GM19467 (cell line): ENCODE measurements around the gene CADM4.
"Not testable (repeated sequence)": the region's sequence is repeated elsewhere in the genome, so short reads cannot be mapped to it uniquely, and the experiment has no call there.

Source experiments
- ATAC-seq: cut with Tn5 transposase; IDR thresholded peaks from one replicate; pipeline ENCODE4 v1.9.1; 2021; ENCODE audit warnings: mild to moderate bottlenecking, moderate library complexity; ENCODE audit not compliant: unreplicated experiment

Gene CADM4

DNA sequence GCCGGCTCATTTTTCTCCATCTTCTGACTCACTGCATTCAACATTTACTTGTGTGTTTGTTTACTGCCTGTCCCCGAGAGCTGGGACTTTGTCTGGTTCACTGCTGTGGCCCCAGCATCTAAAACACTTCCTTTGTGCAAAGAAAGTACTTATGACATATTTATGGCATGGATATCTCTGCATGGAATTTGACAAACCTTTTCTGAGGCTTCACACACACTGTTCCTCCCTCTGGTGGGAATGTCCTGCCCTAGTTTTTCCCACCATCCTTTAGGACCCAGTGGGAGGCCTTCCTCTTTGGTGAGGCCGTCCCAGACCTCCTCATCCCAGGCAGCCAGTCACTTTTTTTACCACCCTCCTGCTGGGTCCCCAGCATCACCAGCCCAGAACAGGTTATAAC lies 29.2 kb downstream of the CADM4 start:
- ATAC-seq = no peak

DNA sequence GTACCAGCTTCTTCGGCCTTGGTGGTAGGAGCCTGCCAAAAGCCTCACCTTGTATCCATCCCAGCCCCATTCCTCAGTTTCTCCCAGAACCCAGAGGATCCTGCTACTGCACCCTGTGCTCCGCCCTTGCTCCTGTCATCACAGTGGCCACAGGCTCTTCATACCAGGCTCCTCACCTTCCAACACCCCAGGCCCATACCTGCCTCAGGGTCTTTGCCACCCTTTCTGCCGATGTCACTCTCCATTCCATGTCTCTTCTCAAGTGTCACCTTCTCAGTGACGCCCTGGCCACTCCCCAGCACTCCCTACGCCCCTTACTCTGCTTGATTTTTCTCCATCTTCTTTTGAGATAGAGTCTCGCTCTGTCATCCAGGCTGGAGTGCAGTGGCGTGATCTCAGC lies 29.8 kb downstream of the CADM4 start:
- no peak for ATAC-seq

DNA sequence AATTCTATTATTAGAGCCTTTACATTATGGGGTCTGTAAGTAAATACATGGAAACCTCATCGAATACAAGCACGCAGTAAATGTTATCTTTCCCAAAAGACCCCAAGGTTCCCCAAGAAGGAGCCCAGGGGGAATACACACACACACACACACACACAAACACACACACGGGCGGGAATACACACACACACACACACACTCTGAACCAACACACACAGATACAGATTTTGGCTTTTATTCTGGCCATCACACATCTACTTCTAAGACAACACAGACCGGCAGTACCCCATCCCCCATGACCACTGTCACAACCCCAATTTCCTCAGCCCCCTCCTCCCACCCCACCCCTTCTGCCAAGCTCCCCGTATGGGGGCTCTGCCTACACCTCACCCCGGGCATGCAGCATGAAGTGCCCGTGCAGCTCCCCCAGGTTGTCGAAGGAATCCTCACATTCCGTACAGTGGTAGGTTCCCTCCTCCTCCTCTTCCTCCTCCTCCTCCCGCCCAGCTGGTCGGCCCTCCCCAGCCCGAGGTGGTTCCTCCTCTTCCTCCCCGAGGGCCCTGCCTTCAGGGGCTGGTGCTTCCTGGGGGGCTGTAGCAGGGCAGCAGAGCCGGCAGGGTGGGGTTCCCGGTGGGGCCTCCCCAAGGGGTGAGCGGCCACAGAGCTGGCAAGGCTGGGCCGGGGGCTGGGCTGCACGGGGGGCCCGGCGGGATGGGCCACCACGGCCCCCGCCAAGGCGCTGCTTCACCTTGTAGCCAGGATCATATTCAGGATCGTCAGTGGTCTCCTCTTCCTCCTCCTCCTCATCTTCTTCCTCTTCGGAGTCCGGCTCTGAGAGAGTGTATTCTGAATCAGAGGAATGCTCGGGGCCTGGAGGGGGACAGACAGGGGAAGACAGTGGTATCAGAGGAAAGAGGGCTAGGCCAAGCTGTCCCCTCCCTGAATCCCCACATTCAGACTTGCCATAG lies 32.1 kb downstream of the CADM4 start:
- no peak for ATAC-seq

DNA sequence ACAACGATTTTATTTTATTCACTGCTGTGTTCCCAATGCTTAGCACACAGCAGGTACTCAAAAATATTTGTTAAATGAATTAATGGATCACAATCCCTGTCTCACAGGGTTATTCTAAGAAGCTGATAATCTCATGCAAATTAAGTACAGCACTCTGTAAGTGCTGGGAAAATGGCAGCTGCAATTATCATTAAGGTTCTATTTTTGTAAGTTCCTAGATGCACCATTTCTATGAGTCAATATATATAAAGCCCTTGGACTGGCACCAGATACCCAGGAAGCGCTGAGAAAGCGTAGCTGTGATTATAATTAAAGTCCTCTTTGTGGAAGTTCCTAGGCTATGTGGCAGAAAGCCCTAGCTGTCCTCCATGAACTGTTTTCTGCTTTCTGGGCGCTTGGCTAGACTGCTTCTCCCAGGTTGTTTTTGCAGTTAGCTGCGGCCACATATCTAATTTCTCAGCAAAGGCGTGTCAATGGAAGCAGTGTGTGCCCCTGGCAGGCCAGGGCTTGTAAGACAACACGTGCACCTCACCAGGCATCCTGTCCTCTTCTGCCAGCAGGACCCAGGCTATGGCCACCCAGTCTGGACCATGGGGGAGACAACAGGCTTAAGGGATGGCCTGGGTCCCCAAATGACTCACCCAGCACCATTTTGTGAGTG lies 33.0 kb downstream of the CADM4 start:
- no peak for ATAC-seq

DNA sequence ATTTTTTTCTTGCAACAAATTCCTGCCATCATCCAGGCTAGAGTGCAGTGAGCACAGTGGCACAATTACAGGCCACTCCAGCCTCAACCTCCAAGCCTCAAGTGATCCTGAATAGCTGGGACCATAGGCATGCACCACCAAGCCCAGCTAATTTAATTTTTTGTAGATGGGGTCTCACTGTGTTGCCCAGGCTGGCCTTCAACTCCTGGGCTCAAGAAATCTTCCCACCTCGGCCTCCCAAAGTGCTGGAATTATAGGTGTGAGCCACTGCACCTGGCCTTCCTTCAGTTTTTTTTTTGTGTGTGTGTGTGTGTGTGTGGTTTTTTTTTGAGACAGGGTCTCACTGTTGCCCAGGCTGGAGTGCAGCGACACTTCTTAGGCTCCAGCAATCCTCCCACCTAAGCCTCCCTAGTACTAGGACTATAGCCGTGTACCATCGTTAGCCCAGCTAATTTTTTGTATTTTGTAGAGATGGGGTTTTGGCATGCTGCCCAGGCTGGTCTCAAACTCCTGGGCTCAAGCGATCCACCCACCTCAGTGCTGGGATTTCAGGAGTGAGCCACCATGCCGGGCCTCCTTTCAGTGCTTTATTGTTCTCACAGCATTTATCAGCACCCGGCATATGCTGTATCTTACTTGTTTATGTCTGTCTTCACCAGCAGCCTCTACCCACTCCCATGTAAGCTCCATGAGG lies 33.6 kb downstream of the CADM4 start:
- no peak for ATAC-seq

DNA sequence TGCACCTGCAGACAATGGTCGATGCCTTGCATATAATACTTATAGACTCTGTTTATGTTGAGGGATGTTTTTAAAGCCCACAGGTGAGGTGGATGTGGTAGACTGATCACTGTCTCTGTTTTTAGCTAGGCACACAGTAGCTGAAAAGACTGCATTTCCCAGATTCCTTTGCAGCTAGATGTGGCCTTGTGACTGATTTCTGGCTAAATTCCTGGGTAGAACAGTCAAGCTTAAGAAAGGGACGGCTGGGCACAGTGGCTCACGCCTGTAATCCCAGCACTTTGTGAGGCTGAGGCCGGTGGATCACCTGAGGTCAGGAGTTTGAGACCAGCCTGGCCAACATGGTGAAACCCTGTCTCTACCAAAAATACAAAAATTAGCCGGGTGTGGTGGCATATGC lies 39.3 kb downstream of the CADM4 start:
- ATAC-seq = not testable (repeated sequence)

GRCh38 chr19:43599635-43600295 lies 39.9 kb downstream of the CADM4 start:
- no peak for ATAC-seq

DNA sequence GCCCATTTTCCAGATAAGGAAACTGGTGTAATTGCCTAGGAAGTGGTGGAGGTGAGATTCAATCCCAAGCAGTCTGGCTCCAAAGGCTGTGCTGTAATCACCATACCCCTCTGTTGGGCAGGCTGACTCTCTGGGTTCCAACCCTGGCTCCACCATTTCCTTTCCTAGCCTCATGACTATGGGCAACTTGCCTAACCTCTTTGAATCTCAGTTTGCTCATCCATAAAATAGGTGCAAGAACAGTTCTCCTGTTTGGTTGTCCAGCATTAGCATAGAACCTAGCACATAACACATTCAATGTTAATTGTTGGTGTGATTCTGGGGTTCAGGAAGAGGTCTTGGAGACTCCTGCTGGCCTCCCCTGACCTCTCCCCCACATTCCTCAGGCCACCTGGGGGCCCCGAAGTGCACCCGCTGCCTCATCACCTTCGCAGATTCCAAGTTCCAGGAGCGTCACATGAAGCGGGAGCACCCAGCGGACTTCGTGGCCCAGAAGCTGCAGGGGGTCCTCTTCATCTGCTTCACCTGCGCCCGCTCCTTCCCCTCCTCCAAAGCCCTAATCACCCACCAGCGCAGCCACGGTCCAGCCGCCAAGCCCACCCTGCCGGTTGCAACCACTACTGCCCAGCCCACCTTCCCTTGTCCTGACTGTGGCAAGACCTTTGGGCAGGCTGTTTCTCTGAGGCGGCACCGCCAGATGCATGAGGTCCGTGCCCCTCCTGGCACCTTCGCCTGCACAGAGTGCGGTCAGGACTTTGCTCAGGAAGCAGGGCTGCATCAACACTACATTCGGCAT lies 41.0 kb downstream of the CADM4 start:
- no peak for ATAC-seq

- ATAC-seq = no peak
These were observed 41.8 kb downstream of the CADM4 start for GRCh38 chr19:43597876-43598275.

GRCh38 chr19:43596842-43597461 lies 42.7 kb downstream of the CADM4 start:
- ATAC-seq = no peak

GRCh38 chr19:43595999-43596841 lies 43.4 kb downstream of the CADM4 start, which contains the start of the genes IRGQ and ZNF576:
TSS of gene IRGQ (minus strand) at chr19:43596134. CDS start at chr19:43595338, 796 bp downstream.
TSS of gene ZNF576 (plus strand) at chr19:43596595. CDS start at chr19:43597109, 514 bp downstream.
- peak; percentile 79 for ATAC-seq

DNA sequence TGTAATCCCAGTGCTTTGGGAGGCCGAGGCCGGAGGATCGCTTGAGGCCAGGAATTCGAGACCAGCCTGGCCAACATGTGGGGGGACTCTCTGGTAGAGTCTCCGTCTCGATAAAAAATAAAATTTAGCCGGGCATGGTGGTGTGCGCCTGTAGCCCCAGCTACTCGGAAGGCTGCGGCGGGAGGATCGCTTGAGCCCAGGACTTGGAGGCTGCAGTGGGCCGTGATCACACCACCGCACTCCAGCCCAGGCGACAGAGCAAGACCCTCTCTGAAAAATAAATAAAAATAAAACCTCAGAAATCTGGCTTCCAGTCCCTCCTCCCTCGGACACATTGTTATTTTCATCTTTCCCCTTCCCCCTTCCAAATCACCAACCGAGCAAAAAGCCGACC lies 44.0 kb downstream of the CADM4 start:
- ATAC-seq = no peak

- ATAC-seq = no peak
These were observed 44.7 kb downstream of the CADM4 start for GRCh38 chr19:43594710-43595604.

DNA sequence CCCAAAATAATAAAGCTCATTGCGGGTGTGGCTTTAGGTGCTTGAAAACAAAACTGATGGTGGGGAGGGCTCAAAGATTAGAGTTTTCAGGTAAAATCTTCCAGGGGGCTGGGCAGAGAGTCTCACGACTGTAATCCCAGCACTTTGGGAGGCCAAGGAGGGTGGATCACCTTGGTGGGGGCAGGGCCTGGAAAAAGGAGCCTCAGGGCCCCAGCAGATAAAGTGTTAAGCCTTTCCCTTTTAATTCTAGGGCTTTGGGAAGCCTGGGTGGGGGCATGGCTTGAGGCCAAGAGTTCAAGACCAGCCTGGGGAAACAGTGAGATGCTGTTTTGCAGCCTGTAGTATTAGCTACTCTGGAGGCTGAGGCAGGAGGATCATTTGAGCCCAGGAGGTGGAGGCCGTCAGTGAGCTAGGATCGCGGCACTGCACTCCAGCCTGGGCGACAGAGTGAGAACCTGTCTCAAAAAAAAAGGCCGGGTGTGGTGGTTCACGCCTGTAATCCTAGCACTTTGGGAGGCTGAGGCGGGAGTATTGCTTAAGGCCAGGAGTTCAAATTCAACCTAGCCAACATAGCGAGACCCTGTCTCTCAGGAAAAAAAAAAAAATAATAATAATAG lies 45.5 kb downstream of the CADM4 start:
- no peak for ATAC-seq

DNA sequence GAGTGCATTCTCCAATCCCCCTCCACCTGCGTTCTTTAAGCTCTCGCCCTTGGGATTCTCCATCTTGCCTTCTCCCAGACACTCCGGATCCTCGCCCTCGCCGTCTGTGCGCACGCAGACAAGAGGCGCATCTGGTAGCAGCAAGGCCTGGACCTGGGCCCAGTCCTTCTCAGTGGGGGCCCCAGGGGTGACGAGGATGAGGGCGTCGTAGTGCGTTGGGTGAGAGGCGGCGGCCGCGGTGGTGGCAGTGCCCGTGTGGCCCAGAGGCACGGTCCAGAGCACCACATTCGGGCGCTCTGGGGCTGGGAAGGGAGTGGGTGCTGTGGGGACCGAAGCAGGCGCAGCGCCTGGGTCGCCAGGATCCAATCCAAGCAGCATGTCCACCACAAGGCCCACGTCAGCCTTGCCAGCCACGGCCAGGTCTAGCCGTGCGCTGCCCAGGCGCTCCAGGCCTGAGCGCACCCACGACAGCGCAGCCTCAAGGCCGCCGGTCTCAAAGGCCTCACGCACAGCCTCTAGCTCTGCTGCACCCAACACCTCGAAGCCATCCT lies 46.8 kb downstream of the CADM4 start:
- ATAC-seq = no peak

GRCh38 chr19:43591904-43592772 lies 47.5 kb downstream of the CADM4 start:
- ATAC-seq = no peak
